Measurements from ENCODE around the gene GMDS.

- TF ChIP-seq POLR2A (IDR thresholded peaks at IDR 0.05) (no peak), CTCF (IDR thresholded peaks at IDR 0.05) (no peak)
These were observed 765 bp upstream of the GMDS start for GRCh38 chr6:2245877-2246863.

Measured in Peyer's patch (tissue), 4 donors.